GM18520 (cell line): ENCODE results near the gene GRN.
"Not testable (repeated sequence)": the region's sequence is repeated elsewhere in the genome, so short reads cannot be mapped to it uniquely, and the experiment has no call there.

Source experiments
- ATAC-seq: cut with Tn5 transposase; IDR thresholded peaks from one replicate; pipeline ENCODE4 v1.9.1; 2021; ENCODE audit not compliant: unreplicated experiment

GRN gene

GRCh38 chr17:44321246-44322120 is 23.6 kb upstream of the GRN start:
- no peak for ATAC-seq

- no peak for ATAC-seq
These were observed 22.7 kb upstream of the GRN start for GRCh38 chr17:44322236-44322895.

GRCh38 chr17:44323359-44324091 is 21.6 kb upstream of the GRN start:
- no peak for ATAC-seq

GRCh38 chr17:44324092-44324570 is 21.0 kb upstream of the GRN start:
- no peak for ATAC-seq

- peak; percentile 67 for ATAC-seq
These were observed 20.4 kb upstream of the GRN start, which contains the start of gene SLC25A39 for GRCh38 chr17:44324571-44325275. TSS of gene SLC25A39 (minus strand) at chr17:44324823. CDS start at chr17:44323562, 1,261 bp downstream.

- peak; percentile 39 for ATAC-seq
These were observed 18.1 kb upstream of the GRN start for GRCh38 chr17:44326861-44327444.

GRCh38 chr17:44327715-44328449 is 17.2 kb upstream of the GRN start:
- ATAC-seq: no peak

- not testable (repeated sequence) for ATAC-seq
These were observed 15.6 kb upstream of the GRN start for GRCh38 chr17:44329516-44329915.

GRCh38 chr17:44330263-44330662 is 14.8 kb upstream of the GRN start:
- not testable (repeated sequence) for ATAC-seq

- no peak for ATAC-seq
These were observed 13.8 kb upstream of the GRN start for GRCh38 chr17:44331249-44331760.

GRCh38 chr17:44333371-44333770 is 11.7 kb upstream of the GRN start:
- no peak for ATAC-seq

- ATAC-seq: no peak
These were observed 10.8 kb upstream of the GRN start for GRCh38 chr17:44334315-44334714.

GRCh38 chr17:44334727-44335126 is 10.4 kb upstream of the GRN start:
- no peak for ATAC-seq

- no peak for ATAC-seq
These were observed 9.5 kb upstream of the GRN start for GRCh38 chr17:44335564-44335963.

- no peak for ATAC-seq
These were observed 9.1 kb upstream of the GRN start for GRCh38 chr17:44335968-44336367.

GRCh38 chr17:44338702-44339101 is 6.4 kb upstream of the GRN start:
- no peak for ATAC-seq

- not testable (repeated sequence) for ATAC-seq
These were observed 4.5 kb upstream of the GRN start for GRCh38 chr17:44340553-44340952.

- no peak for ATAC-seq
These were observed 1.4 kb upstream of the GRN start for GRCh38 chr17:44343510-44344209.
